OCI-M1 (cell line): ENCODE data around the gene ULK4.
A peak's percentile ranks its signal among the peaks of the same experiment; 100 is the strongest.

Experiments
- DNase-seq: peaks from one replicate; lab custom pipeline; 2025; lab: John Stamatoyannopoulos, UW

Gene ULK4

DNA sequence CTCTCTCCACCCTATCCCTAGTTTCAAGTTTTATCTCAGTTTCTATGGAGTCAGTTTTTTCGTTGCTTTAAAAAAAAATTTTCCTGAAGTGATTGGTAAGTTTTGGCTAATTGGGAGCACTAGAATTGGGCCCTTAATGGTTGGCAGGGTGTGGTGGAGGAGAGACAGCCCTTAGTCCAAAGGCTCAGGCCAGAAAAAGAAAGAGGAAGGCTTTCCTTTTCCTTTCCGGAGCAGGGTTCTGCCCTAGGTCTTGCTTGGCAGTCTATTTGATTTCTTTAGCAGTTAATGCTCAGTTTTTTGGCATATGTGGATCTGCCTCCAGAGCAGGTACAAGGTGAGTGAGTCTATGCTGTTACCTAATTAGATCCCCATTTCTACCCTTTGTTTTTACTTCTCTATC is 739.9 kb downstream of the ULK4 start:
- DNase-seq: no peak

DNA sequence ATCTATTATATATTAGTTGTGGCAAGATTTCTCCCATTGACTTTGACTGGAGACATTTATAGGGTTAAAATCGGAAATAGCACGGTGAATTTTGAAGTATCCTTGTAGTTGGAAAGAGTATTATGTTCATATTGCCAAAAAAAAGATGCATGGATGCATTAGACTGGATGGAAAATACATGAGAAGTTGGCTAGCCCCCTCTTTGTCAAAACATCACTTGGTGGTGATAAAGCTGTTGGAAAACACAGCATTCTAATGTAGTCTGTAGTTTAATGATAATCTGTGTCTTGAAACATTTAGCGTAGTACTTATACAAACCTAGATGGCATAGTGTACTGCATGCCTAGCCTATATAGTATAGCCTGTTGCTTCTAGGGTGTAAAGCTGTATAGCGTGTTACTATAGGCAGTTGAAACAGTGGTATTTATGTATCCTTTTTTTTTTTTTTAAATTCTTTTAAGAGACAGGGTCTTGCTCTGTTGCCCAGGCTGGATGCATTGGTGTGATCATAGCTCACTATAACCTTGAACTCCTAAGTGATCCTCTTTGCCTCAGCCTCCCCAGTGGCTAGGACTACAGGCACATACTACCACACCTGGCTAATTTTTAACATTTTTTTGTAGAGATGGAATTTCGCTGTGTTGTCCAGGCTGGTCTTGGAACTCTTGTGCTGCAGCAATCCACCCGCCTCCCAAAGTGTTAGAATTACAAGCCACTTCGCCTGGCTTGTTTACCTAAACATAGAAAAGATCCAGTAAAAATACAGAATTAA is 740.8 kb downstream of the ULK4 start:
- no peak for DNase-seq

DNA sequence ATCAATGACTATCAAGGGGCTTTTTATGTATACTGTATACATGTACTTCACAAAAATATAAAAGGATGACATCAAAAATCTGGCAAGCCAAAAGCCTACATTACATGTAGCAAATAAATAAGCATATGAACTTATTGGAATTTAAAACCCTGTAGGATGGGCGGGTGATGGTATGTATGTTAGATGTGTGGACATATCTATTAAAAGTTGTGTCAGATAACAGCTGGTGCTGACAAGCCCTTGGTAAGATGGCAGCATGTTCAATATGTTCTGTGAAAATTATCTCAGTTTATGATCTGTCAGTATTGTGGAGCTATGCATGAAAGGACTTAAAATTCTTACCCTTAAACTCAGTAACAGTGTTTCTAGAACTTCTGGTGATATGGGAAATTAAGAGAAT is 742.5 kb downstream of the ULK4 start:
- DNase-seq: no peak

DNA sequence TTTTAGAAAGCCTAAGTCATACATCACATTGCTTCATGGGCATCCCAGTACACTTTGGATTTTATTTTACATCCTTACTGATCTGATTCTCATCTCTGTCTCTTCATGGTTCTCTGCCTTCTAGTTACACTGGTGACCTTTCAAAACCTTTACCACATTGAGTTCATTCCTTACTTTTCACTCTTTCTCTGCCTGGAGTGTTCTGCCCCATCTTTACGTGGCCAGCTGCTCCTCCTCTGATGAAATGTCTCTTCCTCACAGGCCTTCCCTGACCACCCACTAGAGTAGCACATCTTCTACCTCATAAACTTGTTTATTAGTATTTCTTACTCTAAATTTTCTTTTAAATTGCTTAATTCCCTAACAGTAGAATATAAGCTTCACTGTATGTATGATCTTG is 744.9 kb downstream of the ULK4 start:
- DNase-seq: no peak

DNA sequence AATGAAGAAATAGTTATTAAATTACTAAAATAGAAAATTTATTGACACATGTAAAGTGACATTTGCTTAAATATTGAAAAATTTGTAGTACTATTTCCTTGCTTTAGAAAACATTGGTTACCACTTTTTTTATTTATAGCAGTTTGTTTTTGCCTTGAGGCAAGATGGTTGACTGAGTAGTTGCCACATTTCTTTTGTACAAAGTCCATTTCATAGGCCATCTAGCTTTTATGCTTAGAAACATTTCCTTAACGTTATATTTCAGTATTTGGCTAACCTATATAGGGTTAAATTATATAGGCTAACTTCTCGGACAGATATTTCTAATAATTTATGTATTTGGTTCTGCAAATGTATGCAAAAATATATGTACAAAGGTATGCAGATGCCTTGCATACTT is 745.5 kb downstream of the ULK4 start:
- no peak for DNase-seq

DNA sequence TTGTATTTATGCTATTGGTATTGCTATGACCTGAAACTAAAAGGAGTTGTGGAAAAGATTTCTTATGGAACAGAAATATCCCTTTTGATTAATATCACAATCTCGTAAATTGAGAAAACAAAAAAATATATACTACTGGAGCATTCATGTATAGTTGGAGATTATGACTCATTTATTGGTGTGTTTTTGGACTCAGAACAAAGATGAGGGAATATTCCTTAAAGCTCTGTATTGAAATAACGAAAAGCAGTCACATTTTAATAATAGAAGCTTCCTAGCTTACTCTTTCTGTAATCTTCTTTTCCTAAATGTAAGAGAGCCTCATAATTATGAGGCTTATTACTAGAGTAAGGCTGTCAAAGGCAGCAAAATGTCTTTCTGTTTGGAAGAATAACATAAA is 748.3 kb downstream of the ULK4 start:
- no peak for DNase-seq

DNA sequence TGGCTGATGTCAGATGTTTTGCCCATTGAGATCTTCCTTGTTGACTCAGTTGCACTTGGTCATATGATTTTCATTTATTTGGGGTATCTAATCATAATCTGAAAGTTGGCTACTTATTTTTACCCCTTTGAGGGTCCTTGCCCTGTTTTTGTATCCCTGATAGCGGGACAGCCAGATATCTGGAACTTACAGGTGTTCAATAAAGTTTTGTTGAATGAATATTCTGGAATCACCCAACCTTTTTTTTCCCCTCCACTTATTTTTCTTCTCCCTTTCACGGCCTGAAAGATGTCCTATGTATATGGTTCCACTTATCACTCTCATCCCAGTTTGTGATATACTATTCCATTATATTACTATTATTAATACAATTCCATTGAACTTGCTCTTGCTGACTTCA is 749.8 kb downstream of the ULK4 start:
- DNase-seq: no peak

DNA sequence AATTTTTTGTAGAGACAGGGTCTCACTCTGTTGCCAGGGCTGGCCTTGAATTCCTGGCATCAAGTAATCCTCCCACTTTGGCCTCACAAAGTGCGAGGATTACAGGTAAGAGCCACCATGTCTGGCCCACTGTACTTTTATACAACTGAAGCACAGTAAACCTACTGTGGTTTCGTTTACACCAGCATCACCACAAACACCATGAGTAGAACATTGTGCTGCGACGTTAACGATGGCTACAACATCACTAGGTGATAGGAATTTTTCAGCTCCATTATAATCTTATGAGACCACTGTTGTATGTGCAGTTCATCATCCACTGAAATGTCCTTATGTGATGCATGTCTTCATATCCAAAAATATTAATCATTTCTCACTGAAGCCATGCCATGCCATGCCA is 750.9 kb downstream of the ULK4 start:
- no peak for DNase-seq

DNA sequence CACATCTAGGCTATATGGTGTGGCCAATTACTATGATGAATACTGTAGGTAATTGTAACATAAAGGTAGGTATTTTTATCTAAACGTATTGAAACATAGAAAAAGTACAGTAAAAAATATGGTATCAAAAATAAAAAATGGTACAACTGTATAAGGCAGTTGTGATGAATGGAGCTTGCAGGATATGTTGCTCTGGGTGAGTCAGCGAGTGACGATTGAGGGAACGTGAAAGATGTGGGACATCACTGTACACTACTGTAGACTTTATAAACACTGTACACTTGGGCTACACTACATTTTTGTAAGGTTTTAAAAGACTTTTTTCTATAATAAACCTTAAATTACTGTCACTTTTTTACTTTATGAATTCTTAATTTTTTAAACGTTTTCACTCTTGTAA is 752.3 kb downstream of the ULK4 start:
- DNase-seq: no peak

DNA sequence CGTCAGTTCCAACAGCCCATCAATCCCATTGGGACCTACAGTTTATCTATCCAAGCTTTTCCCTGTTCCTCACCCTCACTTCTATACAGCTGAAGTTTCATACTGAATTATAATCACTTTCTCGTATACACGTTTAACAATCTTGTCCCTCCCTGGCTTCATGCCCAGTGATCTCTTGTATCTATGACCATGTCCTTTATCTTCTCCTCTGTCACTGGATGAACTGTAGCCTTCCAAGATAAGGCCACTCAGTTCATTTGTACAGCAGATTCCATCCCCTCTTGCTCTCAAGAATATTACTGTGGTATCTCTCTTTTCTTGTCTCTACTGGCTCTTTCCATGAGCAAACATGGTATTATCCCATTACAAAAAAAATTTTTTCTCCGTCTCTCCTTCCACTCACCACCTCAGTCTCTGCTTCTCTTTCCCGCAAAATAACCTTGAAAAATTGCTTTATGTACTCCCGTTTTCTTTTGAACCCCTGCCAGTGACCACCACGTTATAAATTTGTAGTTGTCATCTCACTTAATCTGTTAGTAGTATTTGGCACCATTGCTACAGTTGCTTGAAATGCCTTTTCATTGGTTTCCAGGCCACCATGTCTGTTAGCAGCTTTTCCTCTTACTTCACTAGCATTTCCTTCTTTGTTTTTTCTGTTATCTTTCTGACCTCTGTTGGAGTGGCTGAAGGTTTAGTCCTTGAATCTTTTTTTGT is 753.2 kb downstream of the ULK4 start:
- DNase-seq: peak; percentile 27

DNA sequence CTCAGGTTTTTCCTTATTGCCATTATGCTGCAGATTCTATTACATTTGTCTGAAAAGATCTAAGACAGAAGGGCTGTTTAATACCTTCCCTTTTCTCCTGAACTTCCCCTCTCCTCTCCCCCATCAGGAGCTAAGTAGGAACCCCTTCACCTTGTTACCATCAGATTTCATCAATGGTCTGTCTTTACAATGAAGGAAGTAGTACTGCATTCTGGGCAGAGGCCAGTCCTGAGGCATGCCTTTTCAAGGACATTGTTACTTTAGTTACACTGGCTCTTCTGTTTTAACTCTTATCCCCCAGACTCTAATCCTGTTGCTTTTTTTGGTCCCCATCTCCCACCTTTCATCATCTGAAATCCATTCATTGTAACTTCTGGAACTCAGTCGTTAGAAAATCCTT is 754.5 kb downstream of the ULK4 start:
- peak; percentile 32 for DNase-seq

DNA sequence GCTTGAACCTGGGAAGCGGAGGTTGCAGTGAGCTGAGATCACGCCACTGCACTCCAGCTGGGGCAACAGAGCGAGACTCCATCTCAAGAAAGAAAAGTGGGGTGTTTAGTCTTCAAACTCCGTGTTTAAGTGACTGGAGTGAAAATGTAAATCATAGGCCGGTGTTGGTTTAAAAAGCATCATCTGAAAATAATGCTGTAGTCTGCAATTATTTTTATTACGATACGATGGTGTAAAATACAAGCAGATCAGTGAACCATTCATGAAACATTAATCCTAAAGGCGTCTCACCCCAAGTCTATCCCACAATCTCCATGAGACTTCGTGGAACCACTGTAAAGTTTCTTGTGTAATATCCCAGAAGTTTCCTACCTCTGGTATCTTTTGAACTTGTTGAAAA is 756.3 kb downstream of the ULK4 start:
- no peak for DNase-seq

DNA sequence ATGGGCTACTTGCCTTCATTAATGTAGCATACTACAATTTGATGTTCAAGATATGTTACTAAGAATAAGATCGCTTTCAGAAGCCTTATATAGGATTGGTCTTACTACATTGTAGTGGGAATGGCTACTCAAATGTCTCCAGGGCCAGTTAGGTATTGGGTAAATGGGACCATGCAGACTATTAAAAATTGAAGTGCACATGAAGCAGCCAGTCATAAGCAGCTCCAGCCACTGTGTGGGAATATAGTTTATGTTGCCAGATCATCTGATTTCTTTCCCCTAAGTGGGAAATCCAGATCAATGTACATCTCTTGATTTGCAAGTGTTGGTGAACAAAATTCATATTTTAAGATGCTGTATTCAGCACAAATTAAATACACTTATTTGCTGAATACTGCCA is 757.5 kb downstream of the ULK4 start:
- no peak for DNase-seq

DNA sequence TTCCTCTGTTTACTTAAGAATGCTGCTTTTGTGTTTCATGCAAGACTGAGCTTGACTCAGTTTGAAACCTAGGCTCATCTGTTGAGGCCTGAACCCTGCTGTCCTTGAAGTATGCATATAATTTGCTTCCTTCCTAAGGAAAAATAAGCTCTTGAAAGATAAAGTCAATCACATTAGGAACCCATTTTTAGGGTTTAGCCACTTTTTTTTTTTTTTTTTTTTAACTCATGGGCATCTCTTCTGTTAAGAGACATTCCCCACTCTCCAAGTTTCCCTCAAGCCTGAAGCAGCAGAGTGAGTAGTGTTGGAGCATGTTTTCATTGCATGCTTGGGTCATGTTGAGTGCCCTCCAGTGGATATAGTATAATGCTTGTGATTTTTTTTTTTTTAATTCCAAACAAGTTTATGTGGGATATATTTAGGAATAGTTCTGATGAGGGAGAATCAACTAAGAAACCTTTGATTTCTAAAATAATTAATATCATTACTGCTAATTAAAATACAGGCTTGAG is 759.0 kb downstream of the ULK4 start:
- peak; percentile 47 for DNase-seq

DNA sequence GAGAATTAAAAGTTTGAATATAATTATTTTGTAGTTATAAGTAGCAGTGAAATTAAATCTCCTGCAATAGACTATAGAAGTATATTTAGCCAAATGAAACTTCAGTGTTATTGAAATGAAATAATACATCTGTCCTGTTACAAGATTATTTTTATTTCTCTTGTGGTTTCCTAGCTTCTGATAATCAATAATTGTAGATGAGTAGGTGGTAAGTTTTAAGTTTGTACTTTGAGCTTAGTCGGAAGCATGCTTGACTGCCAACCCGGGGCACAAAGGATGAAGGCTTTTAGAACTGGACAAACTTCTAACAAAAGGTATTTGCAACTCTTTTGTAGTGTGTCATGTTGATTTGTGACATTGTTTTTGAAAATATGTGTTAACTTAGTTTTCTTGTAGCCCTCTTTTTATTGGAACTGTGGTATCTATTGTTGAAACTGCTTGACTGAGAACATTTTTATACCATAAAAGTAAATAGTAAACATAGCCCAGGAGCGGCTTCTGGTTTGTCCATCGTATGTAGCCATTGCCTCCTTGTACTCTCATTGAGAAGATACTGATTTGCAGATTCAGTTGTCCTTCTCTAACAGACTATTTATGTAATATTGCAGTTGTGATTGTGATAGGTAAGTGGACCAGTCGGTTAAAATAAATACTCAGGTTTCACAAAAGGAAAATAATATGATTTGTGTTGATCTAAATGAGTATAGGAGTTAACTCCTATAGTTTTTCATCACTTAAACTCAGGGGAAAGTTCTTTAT is 759.6 kb downstream of the ULK4 start:
- no peak for DNase-seq

DNA sequence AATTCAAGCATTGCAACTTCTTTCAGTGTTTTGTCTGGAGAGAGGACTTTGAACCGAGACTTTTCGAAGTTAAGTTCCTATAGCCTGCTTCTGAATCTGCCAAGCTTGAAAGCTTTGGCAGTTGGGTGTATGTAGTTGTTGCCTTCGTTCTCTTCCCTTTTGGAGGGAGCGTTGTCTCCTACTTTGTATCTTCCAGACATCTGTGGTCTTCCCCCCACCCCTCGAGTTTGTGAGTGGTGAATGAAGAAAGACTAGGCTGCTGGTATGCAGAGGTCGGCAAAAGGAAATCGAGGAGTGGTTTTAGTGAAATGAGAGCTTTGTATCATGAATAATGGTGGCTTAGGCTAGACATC is 761.3 kb downstream of the ULK4 start:
- DNase-seq: peak; percentile 85

DNA sequence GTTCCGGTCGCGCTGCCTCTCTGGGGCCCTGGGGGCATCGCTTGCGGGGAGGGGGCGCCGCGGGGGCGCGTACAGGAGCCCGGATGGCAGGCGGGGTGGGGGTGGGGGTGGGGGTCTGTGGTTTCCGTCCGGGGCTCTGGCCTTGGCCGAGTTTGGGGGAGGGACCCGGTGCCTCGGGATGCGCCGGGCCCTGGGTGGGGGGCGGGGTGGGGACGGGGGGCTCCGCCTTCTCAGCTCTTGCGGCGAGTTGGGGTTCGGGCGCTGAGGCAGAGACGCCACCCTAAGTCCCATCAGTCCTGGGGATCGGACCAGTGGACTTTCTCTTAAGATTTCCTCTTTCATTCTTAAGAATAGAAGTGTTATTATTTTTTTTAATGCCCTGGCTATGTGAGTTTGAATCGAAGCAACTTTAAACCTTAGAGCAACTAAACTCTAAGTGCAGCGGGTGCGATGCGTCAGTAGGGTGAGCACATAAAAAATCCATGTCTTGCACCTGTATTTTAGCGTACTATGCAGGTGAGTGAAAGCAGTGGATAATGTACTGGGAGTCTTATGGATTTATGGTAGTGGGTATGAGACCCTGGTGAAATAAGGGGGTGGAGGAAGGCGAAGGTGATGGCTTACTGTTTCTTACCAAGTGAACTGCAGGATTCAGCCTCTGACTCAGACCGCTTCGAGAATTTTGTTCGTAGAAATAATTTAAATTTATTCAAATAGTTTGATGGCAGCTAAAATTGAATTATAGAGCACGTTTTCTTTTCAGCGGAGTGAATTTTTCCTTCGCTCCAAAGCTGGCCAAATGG is 761.8 kb downstream of the ULK4 start:
- DNase-seq: peak; percentile 64

DNA sequence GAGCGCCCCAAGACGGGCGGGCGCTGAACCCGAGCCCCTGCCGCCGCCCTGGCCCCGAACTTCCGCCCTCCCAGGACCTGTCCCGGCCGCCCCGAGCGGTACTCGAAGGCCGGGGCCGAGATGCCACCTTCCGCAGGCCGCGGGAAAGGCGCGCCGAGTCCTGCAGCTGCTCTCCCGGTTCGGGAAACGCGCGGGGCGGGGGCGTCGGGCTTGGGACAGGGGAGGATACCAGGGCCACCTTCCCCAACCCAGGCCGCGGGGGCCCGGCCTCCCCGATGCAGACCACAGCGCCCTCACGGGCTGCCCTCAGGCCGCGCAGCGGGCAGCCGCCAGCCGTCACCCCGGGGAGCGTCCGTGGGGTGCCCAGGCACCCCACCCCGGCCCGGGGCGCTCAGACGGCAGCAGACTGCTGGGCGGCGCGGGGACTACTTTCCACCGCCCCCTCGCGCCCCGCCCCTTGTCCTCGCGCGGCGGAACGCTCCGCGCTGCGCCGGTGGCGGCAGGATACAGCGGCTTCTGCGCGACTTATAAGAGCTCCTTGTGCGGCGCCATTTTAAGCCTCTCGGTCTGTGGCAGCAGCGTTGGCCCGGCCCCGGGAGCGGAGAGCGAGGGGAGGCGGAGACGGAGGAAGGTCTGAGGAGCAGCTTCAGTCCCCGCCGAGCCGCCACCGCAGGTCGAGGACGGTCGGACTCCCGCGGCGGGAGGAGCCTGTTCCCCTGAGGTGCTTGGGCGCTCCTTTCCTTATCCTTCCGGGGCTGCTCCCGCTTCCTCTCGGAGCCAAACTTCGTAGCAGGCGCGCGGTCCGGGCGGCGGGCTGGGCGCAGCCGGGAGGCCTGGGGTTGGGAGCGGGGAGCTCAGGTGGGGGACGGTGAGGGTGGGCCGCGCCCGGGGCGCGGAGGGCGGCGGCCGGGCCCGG is 762.7 kb downstream of the ULK4 start, which contains the start of gene CTNNB1:
TSS of gene CTNNB1 (plus strand) at position 556 of the 916 bp plus-strand sequence. CDS start 24,564 bp downstream, outside the sequence.
- DNase-seq: peak; percentile 91

DNA sequence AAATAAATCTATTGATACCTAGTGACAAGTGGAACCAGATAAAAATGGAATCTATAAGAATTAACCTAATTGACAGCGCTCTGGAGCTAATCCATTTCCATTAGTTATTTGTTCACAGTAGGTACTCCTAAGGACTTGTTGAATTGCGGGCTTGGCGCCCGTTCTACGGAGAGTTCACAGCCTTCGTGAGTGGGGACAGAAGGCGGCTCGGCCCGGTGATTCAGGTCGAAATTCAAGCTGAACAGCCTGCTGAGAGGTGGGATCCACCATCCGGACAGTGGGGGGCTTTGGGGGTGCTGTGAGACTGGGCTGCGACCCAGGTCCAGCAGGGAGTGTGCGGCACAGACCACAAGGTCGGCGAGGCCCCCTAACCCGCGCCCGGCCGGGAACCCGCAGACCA is 763.4 kb downstream of the ULK4 start:
- peak; percentile 41 for DNase-seq

DNA sequence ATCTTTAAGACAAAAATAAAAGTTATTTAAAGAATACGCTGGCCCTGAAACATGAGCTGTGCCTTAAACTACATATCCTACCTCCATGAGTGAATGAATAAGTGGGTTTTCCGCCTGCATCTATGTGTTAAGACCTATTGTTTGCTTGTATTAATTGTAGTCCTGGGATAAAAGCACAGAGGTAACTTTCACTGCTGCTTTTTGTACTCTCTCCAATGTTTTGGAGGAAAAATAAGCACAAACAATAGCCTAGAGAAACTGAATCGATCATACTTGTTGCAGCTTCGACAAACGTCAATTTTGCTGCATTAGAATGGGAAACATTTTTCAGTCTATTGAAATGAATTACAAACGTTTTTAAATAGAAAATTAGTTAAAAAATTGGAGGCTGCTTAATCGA is 763.9 kb downstream of the ULK4 start:
- DNase-seq: no peak
